H7 (cell line): ENCODE data around the gene ALPK3. TPM values are rescaled to one million over a fixed set of nuclear protein-coding genes. Genes with fewer than 3 reads are reported as not detected.

Experiments
- DNase-seq: peaks from one replicate; pipeline ENCODE4 v3.0.0; 2012
- H3K27me3 ChIP-seq: 2 replicates; pipeline ENCODE4 v1.6.0; 2011; ENCODE audit warnings: mild to moderate bottlenecking, low read length; ENCODE audit not compliant: control insufficient read depth, insufficient read depth
- H3K36me3 ChIP-seq: replicated peaks from 2 replicates; pipeline ENCODE4 v1.5.1; 2011; ENCODE audit warnings: low read length; ENCODE audit not compliant: control insufficient read depth, insufficient read depth
- H3K4me3 ChIP-seq: 2 replicates; pipeline ENCODE4 v1.5.1; 2011; ENCODE audit warnings: low read depth, mild to moderate bottlenecking, control low read depth, low read length, moderate library complexity; ENCODE audit not compliant: insufficient read depth
- total RNA-seq: library from RNA; depleted of rRNA; stranded (reverse); fragments of >200 nt; shearing (Covaris generic); gene quantifications from 2 replicates; pipeline ENCODE4 v1.2.3, GENCODE V29; 2014

Gene ALPK3
- total RNA-seq, 1 experiment from 2014 or later, result 0.59 TPM

DNA sequence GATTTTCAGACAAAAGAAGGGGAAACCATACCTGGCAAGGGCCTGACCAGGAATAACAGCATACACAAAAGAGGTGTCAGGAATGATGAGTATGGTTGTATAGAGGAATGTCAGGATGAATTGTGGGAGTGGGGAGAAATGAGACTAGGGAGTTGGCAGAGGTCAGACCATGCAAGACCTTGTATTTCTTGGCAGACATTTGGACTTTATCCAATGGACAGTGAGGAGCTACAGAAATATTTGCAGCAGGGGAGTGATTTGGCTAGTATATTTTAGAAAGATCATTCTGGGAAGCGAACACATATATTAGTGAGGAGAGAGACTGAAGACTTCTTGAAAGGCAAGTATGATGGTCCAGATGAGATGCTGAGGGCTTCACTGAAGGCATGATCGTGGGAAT is 25.4 kb upstream of the ALPK3 start:
- DNase-seq, result no peak
- Histone ChIP-seq H3K27me3 (no peaks in the 10 kb centered on the region), H3K4me3 (no peak overlapping the region), H3K36me3 (peaks cover 4% of the 10 kb centered on the region)

DNA sequence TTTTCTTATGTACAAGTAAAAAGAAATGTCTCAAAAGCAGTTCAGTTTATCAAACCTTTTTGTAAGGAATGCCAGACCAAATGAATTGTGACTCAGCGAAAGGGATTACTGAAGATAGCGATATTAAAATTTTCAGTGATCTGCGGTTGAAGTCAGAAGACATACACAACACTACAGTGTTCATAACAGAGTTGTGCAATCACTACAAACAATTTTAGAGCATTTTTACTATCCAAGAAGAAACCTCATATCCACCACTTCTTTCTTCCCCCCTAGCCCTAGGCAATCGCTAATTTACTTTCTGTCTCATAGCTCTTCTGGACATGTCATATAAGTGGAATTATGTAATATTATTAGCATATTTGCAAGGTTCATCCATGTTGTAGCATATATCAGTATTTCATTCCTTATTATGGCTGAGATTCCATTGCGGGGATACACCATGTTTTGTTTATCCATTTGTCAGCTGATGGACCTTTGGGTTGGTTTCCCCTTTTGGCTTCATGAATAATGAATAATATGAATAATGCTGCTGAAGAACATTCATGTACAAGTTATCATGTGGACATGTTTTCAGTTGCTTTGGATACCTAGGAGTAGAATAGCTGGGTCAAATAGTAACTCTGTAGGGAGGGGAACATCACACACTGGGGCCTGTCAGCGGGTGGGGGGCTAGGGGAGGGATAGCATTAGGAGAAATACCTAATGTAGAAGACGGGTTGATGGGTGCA is 23.6 kb upstream of the ALPK3 start:
- H3K27me3 ChIP-seq, result no peaks in the 10 kb centered on the region
- H3K4me3 ChIP-seq, result no peak overlapping the region
- no peak for DNase-seq
- peaks cover 9% of the 10 kb centered on the region for H3K36me3 ChIP-seq

GRCh38 chr15:84794162-84794547 is 23.0 kb upstream of the ALPK3 start:
- Histone ChIP-seq H3K27me3 (no peaks in the 10 kb centered on the region), H3K36me3 (peaks cover 13% of the 10 kb centered on the region), H3K4me3 (no peak overlapping the region)
- DNase-seq, result no peak

DNA sequence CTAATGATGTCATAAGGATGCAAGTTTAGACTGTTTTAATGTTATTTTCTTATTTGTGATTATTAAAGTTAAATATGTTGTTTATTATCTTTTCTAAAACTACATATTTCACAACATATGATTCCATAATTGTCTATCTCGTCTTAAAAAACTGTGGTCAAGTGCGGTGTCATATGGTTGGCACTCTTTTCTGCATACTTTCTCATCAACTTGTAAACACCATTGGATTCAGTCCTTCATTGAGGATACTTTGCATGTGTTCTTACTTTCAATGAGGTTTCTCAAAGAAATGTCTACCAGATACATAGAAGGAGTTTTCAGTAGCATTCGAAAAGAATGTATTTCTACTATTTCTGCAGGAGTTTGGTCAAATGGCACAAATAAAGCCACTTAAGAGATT is 22.0 kb upstream of the ALPK3 start:
- peaks cover 22% of the 10 kb centered on the region for H3K36me3 ChIP-seq
- no peak overlapping the region for H3K4me3 ChIP-seq
- no peak for DNase-seq
- H3K27me3 ChIP-seq, result no peaks in the 10 kb centered on the region

- DNase-seq, result no peak
- H3K4me3 ChIP-seq, result no peak overlapping the region
These were observed 19.9 kb upstream of the ALPK3 start for GRCh38 chr15:84797212-84797611.

GRCh38 chr15:84797801-84798200 is 19.4 kb upstream of the ALPK3 start:
- H3K36me3 ChIP-seq, result peaks cover 23% of the 10 kb centered on the region
- no peak overlapping the region for H3K4me3 ChIP-seq
- no peaks in the 10 kb centered on the region for H3K27me3 ChIP-seq
- DNase-seq, result no peak

More at GRCh38 chr15:84797212-84797611, 19.9 kb upstream of the ALPK3 start:
- no peaks in the 10 kb centered on the region for H3K27me3 ChIP-seq
- peaks cover 23% of the 10 kb centered on the region for H3K36me3 ChIP-seq

- peaks cover 21% of the 10 kb centered on the region for H3K36me3 ChIP-seq
- H3K4me3 ChIP-seq, result no peak overlapping the region
- no peaks in the 10 kb centered on the region for H3K27me3 ChIP-seq
- no peak for DNase-seq
These were observed 18.7 kb upstream of the ALPK3 start for GRCh38 chr15:84798436-84798946.

- no peak for DNase-seq
- Histone ChIP-seq H3K27me3 (no peaks in the 10 kb centered on the region), H3K4me3 (no peak overlapping the region), H3K36me3 (peaks cover 21% of the 10 kb centered on the region)
These were observed 17.5 kb upstream of the ALPK3 start for GRCh38 chr15:84799511-84800187.

DNA sequence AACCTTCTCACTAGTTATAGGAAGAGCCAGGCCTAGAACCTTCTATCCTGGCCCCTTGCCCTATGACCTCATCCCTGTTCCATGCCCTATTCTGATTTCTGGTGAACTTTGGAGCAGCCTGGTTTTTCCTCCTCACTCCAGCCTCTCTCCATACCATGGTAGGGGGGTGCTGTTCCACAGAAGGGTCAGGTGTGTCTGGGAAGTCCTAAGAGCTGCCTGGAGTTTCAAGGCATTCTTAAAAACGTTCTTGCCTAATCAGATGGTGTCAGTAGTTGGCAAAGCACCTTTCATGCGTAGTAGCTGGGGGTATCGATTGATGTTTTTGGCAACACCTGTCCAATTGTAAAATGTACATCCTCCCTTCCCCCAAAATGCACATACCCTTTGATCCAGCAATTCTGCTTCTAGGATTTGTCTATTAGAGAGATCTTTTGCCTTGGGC is 16.8 kb upstream of the ALPK3 start:
- Histone ChIP-seq H3K36me3 (peaks cover 21% of the 10 kb centered on the region), H3K4me3 (no peak overlapping the region), H3K27me3 (no peaks in the 10 kb centered on the region)
- no peak for DNase-seq

DNA sequence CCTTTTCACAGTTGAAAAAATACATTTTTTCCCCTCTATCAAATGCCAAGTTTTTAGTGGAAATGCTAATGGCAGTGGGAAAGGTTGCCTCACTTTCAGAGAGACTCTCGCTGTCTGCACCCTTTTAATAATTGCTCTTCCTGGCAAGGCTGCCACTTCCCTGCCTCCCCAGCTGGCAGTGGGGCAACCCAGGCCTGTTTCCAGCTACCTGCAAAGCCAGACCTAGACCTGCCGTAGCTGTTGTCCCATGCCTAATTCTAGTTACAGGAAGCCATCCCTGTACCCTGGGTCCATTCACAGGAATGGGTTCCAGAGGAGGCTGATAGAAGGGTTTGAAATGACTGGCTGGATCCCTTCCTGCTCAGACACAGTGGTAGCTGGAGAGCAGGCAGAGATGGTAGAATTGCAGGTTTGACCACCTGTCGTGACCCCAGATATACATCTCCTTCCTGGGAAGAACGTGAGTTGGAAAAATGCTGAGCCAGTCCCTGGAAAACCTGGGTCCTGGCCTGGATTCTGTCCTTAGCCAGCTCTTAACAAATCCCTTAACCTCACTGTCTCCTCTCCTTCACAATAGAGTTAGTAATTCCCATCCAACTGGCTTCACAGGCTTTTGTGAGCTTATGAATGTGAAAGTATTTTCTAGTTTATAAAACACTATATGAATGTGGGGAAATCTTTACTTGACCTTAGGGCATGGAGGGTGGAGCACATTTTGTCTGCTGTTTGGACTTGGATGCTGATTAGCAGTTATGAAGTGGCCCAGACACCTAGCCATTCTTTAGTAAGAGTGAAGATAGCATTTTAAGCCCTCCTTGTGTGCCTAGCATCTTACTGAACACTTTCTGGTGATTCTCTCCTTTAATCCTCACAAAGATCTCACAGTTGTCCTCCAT is 12.9 kb upstream of the ALPK3 start:
- H3K36me3 ChIP-seq, result peaks cover 11% of the 10 kb centered on the region
- H3K27me3 ChIP-seq, result no peaks in the 10 kb centered on the region
- no peak overlapping the region for H3K4me3 ChIP-seq
- DNase-seq, result no peak

- Histone ChIP-seq H3K4me3 (no peak overlapping the region), H3K27me3 (no peaks in the 10 kb centered on the region), H3K36me3 (peaks cover 3% of the 10 kb centered on the region)
- no peak for DNase-seq
These were observed 11.9 kb upstream of the ALPK3 start for GRCh38 chr15:84805221-84805620.

- Histone ChIP-seq H3K27me3 (no peaks in the 10 kb centered on the region), H3K4me3 (no peak overlapping the region), H3K36me3 (no peaks in the 10 kb centered on the region; the same call in 1 of the 2 replicates)
- DNase-seq, result no peak
These were observed 9.9 kb upstream of the ALPK3 start for GRCh38 chr15:84807228-84807627.

- H3K36me3 ChIP-seq, result no peaks in the 10 kb centered on the region
- H3K4me3 ChIP-seq, result no peak overlapping the region
- H3K27me3 ChIP-seq, result no peaks in the 10 kb centered on the region
- DNase-seq, result no peak
These were observed 6.9 kb upstream of the ALPK3 start for GRCh38 chr15:84810073-84810840.

GRCh38 chr15:84811151-84811550 is 6.0 kb upstream of the ALPK3 start:
- Histone ChIP-seq H3K27me3 (no peaks in the 10 kb centered on the region), H3K36me3 (no peaks in the 10 kb centered on the region), H3K4me3 (no peak overlapping the region)
- no peak for DNase-seq
